ENCODE measurements around the gene PLEKHO2. TPM values are rescaled to one million over a fixed set of nuclear protein-coding genes. Genes with fewer than 3 reads are reported as not detected.

The PLEKHO2 gene
- total and polyA plus RNA-seq, 10 of the 15 experiments (the other 5 are each of a cell fraction or from before 2014, with no cell fraction given), result 1.4 to 25.6 (median 20.5) TPM

- Histone ChIP-seq H3K4me2 (ENCODE audit: control insufficient read depth, insufficient read depth) (no peak overlapping the region), H3K9me3 (replicated peaks; ENCODE audit: control insufficient read depth, insufficient read depth, low read length) (no peaks in the 10 kb centered on the region; the same call in 2 of the 3 replicates), H2AFZ (ENCODE audit: control insufficient read depth, low read depth, low read length) (no peak overlapping the region), H3K9ac (ENCODE audit: control insufficient read depth, insufficient read depth, low read length) (no peak overlapping the region), H3K79me2 (ENCODE audit: control insufficient read depth, insufficient read depth, low read length) (no peaks in the 10 kb centered on the region), H3K4me1 (ENCODE audit: control insufficient read depth, insufficient read depth, low read length) (peaks cover 18% of the 10 kb centered on the region), H3K27ac (ENCODE audit: control insufficient read depth, insufficient read depth) (no peak overlapping the region), H3K27me3 (replicated peaks in 1 of 2; ENCODE audit: control insufficient read depth in 2 of 2, insufficient read depth in 2 of 2, low read length in 1 of 2) (no peaks in the 10 kb centered on the region), H4K20me1 (ENCODE audit: control insufficient read depth, insufficient read depth) (no peaks in the 10 kb centered on the region), H3K4me3 (no peak overlapping the region), H3K36me3 (ENCODE audit: control insufficient read depth in 2 of 2, insufficient read depth in 2 of 2, low read length in 1 of 2) (peaks cover 11 to 19% of the 10 kb centered on the region in 2 experiments)
- FAIRE-seq (no peak), DNase-seq (ENCODE audit: low read depth, low spot score) (no peak), ATAC-seq (no peak)
- RAD21 ChIA-PET (ENCODE audit: unreplicated experiment), result no interaction called here
- intact Hi-C loops (cut with micrococcal nuclease; ENCODE audit: unreplicated experiment) (no loop called here), in situ Hi-C loops (cut with MboI) (no loop called here)
- CTCF ChIA-PET, result no interaction called here
- SMC1A ChIA-PET (ENCODE audit: uncharacterized antibody, unreplicated experiment), result interaction anchor here (1.1 kb wide), 1 partner anchor 13 kb away, joined by 3 read pairs; no protein-coding TSS in a partner anchor
- no TSS peak for BruUV-seq (replicated peaks)
- TF ChIP-seq BCL3 (IDR thresholded peaks at IDR 0.05; ENCODE audit: borderline replicate concordance, insufficient read depth, low read depth, low read length, poor library complexity, severe bottlenecking), result no peak
- TF ChIP-seq CREB1 (IDR thresholded peaks at IDR 0.05; ENCODE audit: low read depth), result no peak
- no peak for TF ChIP-seq SMAD1 (IDR thresholded peaks at IDR 0.05; ENCODE audit: low read depth, partially characterized antibody)
- TF ChIP-seq E2F4 (IDR thresholded peaks at IDR 0.05; ENCODE audit: low read depth, low read length), result no peak
- no peak for TF ChIP-seq TAF1 (IDR thresholded peaks at IDR 0.05; ENCODE audit: borderline replicate concordance, low read depth, low read length)
- TF ChIP-seq E2F8 (IDR thresholded peaks at IDR 0.05; ENCODE audit: low read depth, partially characterized antibody), result no peak
- POLR2A ChIA-PET, result no interaction called here
Observed at GRCh38 chr15:64869501-64869900, 27.8 kb downstream of the PLEKHO2 start.
